PC-3 (cell line): ENCODE results near the gene GIGYF2.

Experiments used
- CTCF ChIP-seq: fragments of 300-600 bp; sonication (generic); conservative IDR thresholded peaks from 2 replicates; pipeline ENCODE4 v1.5.1; 2017; ENCODE audit warnings: antibody characterized with exemption, low read depth, mild to moderate bottlenecking, low read length
- EZH2 ChIP-seq: fragments of 300-600 bp; sonication (generic); IDR thresholded peaks from one replicate; pipeline ENCODE4 v1.6.1; 2017; ENCODE audit warnings: antibody characterized with exemption, mild to moderate bottlenecking, low read length; ENCODE audit not compliant: unreplicated experiment

GRCh38 chr2:232852676-232853075 is 155.5 kb downstream of the GIGYF2 start:
- TF ChIP-seq CTCF, result no peak
- no peak for TF ChIP-seq EZH2
